Neural cell (in vitro differentiated cells): ENCODE data around the gene CAST. TPM values are rescaled to one million over a fixed set of nuclear protein-coding genes. Genes with fewer than 3 reads are reported as not detected.

Experiments used
- H2AFZ ChIP-seq: fragments of 200-600, 300-800 bp; sonication (generic), shearing (Covaris generic); 2 replicates; pipeline ENCODE4 v1.6.0; 2014; ENCODE audit warnings: low read depth, mild to moderate bottlenecking, antibody characterized with exemption, low read length, moderate library complexity
- H3F3A ChIP-seq: fragments of 200-600 bp; shearing (Covaris generic); 2 replicates; pipeline ENCODE4 v1.6.1; 2016; ENCODE audit warnings: mild to moderate bottlenecking, moderate library complexity, mixed read lengths, antibody characterized with exemption, low read length; ENCODE audit not compliant: insufficient read depth, poor library complexity, severe bottlenecking
- H3K27ac ChIP-seq: fragments of 200-600, 300-800 bp; sonication (generic), shearing (Covaris generic); 2 replicates; pipeline ENCODE4 v1.5.1; 2014; ENCODE audit warnings: mild to moderate bottlenecking, low read length, moderate library complexity
- H3K27me3 ChIP-seq: fragments of 300-800, 200-600 bp; sonication (generic), shearing (Covaris generic); 2 replicates; pipeline ENCODE4 v1.6.0; 2014; ENCODE audit warnings: mild to moderate bottlenecking, low read depth, low read length, moderate library complexity; ENCODE audit not compliant: insufficient read depth
- H3K36me3 ChIP-seq: fragments of 300-800, 200-600 bp; sonication (generic), shearing (Covaris generic); 2 replicates; pipeline ENCODE4 v1.5.1; 2014; ENCODE audit warnings: mild to moderate bottlenecking, antibody characterized with exemption, low read length, moderate library complexity; ENCODE audit not compliant: insufficient read depth
- H3K4me2 ChIP-seq: fragments of 300-800, 200-600 bp; sonication (generic), shearing (Covaris generic); 2 replicates; pipeline ENCODE4 v1.6.0; 2014; ENCODE audit warnings: mild to moderate bottlenecking, low read length
- H3K4me3 ChIP-seq: fragments of 300-800, 200-600 bp; sonication (generic), shearing (Covaris generic); 2 replicates; pipeline ENCODE4 v1.5.1; 2014; ENCODE audit warnings: mild to moderate bottlenecking, low read length, moderate library complexity
- H3K79me2 ChIP-seq: fragments of 200-600 bp; shearing (Covaris generic); replicated peaks from 2 replicates; pipeline ENCODE4 v1.6.0; 2014; ENCODE audit warnings: mild to moderate bottlenecking, low read length, moderate library complexity; ENCODE audit not compliant: insufficient read depth
- H3K9ac ChIP-seq: fragments of 300-800, 200-600 bp; sonication (generic), shearing (Covaris generic); 2 replicates; pipeline ENCODE4 v1.6.1; 2016; ENCODE audit warnings: mild to moderate bottlenecking, low read length, mixed read lengths
- H3K9me2 ChIP-seq: fragments of 200-600 bp; shearing (Covaris generic); 2 replicates; pipeline ENCODE4 v1.6.1; 2016; ENCODE audit warnings: mild to moderate bottlenecking, low read length, mixed read lengths; ENCODE audit not compliant: insufficient read depth
- H3K9me3 ChIP-seq: fragments of 200-600, 300-800 bp; sonication (generic), shearing (Covaris generic); 2 replicates; pipeline ENCODE4 v1.6.1; 2016; ENCODE audit warnings: mild to moderate bottlenecking, mixed run types, low read length, moderate library complexity, mixed read lengths
- H4K20me1 ChIP-seq: fragments of 200-600 bp; shearing (Covaris generic); 2 replicates; pipeline ENCODE4 v1.6.1; 2016; ENCODE audit warnings: mild to moderate bottlenecking, mixed run types; ENCODE audit not compliant: insufficient read depth
- CTCF ChIP-seq: fragments of 450-650 bp; IDR thresholded peaks from 2 replicates; pipeline ENCODE4 v1.5.1; 2014; ENCODE audit warnings: antibody characterized with exemption, mild to moderate bottlenecking, moderate library complexity; ENCODE audit not compliant: poor library complexity, severe bottlenecking
- EP300 ChIP-seq: fragments of 450-650 bp; conservative IDR thresholded peaks from 2 replicates; pipeline ENCODE4 v1.6.1; 2014; ENCODE audit warnings: antibody characterized with exemption, mild to moderate bottlenecking, moderate library complexity; ENCODE audit not compliant: poor library complexity, severe bottlenecking
- EZH2 ChIP-seq: fragments of 200-600, 300-800 bp; shearing (Covaris generic), sonication (generic); IDR thresholded peaks from 2 replicates; pipeline ENCODE4 v1.6.1; 2014; ENCODE audit warnings: antibody characterized with exemption, low read length, borderline replicate concordance, mild to moderate bottlenecking; ENCODE audit not compliant: insufficient read depth, poor library complexity, severe bottlenecking
- MXI1 ChIP-seq: fragments of 450-650 bp; conservative IDR thresholded peaks from 2 replicates; pipeline ENCODE4 v1.6.1; 2014; ENCODE audit warnings: antibody characterized with exemption, mild to moderate bottlenecking; ENCODE audit not compliant: poor library complexity, severe bottlenecking
- POLR2AphosphoS5 ChIP-seq: IDR thresholded peaks from 2 replicates; pipeline ENCODE4 v1.6.1; 2012
- RAD21 ChIP-seq: fragments of 450-650 bp; conservative IDR thresholded peaks from 2 replicates; pipeline ENCODE4 v1.6.1; 2014; ENCODE audit warnings: antibody characterized with exemption, mild to moderate bottlenecking, moderate library complexity
- REST ChIP-seq: IDR thresholded peaks from 2 replicates; pipeline ENCODE4 v1.6.1; 2012; ENCODE audit warnings: borderline replicate concordance
- SMC3 ChIP-seq: fragments of 450-650 bp; conservative IDR thresholded peaks from 2 replicates; pipeline ENCODE4 v1.6.1; 2014; ENCODE audit warnings: antibody characterized with exemption, mild to moderate bottlenecking, moderate library complexity; ENCODE audit not compliant: poor library complexity
- TAF1 ChIP-seq: IDR thresholded peaks from 2 replicates; pipeline ENCODE4 v1.6.1; 2012; ENCODE audit warnings: low read depth
- polyA plus RNA-seq: library from polyadenylated mRNA; depleted of rRNA; stranded (reverse); fragments of >200 nt; gene quantifications from 2 replicates; pipeline ENCODE4 v1.2.3, GENCODE V29; 2014

The CAST gene
- polyA plus RNA-seq, 1 donor from 2014 or later = 8.4 TPM

GRCh38 chr5:96637196-96637595, 25.0 kb upstream of the CAST start:
- H3K27ac ChIP-seq = no peak overlapping the region
- H3K9me3 ChIP-seq = no peaks in the 10 kb centered on the region
- no peaks in the 10 kb centered on the region for H3K79me2 ChIP-seq
- H3F3A ChIP-seq = no peaks in the 10 kb centered on the region
- no peak overlapping the region for H3K9ac ChIP-seq
- H4K20me1 ChIP-seq = no peaks in the 10 kb centered on the region
- no peak for TF ChIP-seq POLR2AphosphoS5
- no peak for TF ChIP-seq MXI1
- no peak for TF ChIP-seq SMC3
- TF ChIP-seq CTCF = no peak
- TF ChIP-seq TAF1 = no peak
- no peak for TF ChIP-seq RAD21
- no peak for TF ChIP-seq EZH2
- TF ChIP-seq EP300 = no peak
- TF ChIP-seq REST = no peak
- H3K4me2 ChIP-seq = no peak overlapping the region
- no peak overlapping the region for H2AFZ ChIP-seq
- H3K36me3 ChIP-seq = no peaks in the 10 kb centered on the region
- no peak overlapping the region for H3K4me3 ChIP-seq
- no peaks in the 10 kb centered on the region for H3K9me2 ChIP-seq
- no peaks in the 10 kb centered on the region for H3K27me3 ChIP-seq

- no peaks in the 10 kb centered on the region for H3K9me2 ChIP-seq
- H3K9ac ChIP-seq = no peak overlapping the region
- H3F3A ChIP-seq = no peaks in the 10 kb centered on the region
- no peak overlapping the region for H3K4me2 ChIP-seq
- H4K20me1 ChIP-seq = no peaks in the 10 kb centered on the region
- H3K36me3 ChIP-seq = no peaks in the 10 kb centered on the region
- TF ChIP-seq SMC3 (no peak), REST (no peak), POLR2AphosphoS5 (no peak), MXI1 (no peak), TAF1 (no peak)
- H3K27ac ChIP-seq = no peak overlapping the region
- H2AFZ ChIP-seq = no peak overlapping the region
- H3K79me2 ChIP-seq = no peaks in the 10 kb centered on the region
- no peak overlapping the region for H3K4me3 ChIP-seq
- no peaks in the 10 kb centered on the region for H3K9me3 ChIP-seq
- H3K27me3 ChIP-seq = no peaks in the 10 kb centered on the region
These were observed 23.6 kb upstream of the CAST start for GRCh38 chr5:96638561-96638960.
